Mucosa of gallbladder (tissue), 1 donor: ENCODE results near the gene RPRD1A. TPM values are rescaled to one million over a fixed set of nuclear protein-coding genes. Genes with fewer than 3 reads are reported as not detected.
"Not testable (repeated sequence)": the region's sequence is repeated elsewhere in the genome, so short reads cannot be mapped to it uniquely, and the experiment has no call there.

Experiments used
- DNase-seq: peaks from one replicate; pipeline ENCODE4 v3.0.0-alpha.2; 2020; ENCODE audit warnings: low spot score
- total RNA-seq: library from RNA; stranded (reverse); gene quantifications from one replicate; pipeline ENCODE4 v1.2.1, GENCODE V29; 2021
- donor health status: DM: no; HTN: no; CAD: no.

The RPRD1A gene
- total RNA-seq, 1 donor from 2014 or later, result 51.4 TPM

DNA sequence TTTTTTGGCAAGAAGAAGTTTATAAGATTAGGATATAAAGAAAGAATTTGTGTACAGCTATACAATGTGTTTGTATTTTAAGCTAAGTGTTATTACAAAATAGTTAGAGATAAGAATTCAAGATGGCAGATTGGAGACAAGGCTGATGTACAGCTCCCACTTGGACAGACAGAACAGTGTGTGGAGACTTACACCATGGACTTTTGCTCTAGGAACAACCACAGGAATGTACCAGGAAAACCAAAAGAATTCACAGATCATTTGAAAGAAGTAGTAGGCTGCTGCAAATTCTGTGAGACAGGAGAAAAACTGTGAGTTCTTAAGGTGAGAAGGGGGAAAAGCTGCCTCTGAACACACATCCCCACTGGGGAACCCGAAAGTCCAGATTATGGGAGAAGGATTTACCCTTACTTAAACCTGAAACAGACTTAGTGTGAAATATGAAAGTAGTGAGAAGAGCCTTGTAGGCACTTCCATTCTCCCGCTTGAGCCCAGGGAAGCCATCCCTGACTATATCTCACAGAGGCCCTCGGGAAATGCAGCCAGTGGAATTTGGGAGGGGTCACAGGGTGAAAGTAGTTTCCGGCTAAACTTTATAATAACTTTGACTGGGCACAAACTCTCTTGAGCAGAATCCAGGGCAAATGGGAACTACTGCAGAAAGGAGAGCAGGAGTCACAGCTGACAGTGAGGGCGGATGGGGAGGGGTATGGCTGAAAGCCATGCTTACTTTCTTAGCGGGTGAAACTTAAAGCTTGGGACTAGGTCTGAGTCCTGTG, 11.6 kb upstream of the RPRD1A start:
- no peak for DNase-seq

DNA sequence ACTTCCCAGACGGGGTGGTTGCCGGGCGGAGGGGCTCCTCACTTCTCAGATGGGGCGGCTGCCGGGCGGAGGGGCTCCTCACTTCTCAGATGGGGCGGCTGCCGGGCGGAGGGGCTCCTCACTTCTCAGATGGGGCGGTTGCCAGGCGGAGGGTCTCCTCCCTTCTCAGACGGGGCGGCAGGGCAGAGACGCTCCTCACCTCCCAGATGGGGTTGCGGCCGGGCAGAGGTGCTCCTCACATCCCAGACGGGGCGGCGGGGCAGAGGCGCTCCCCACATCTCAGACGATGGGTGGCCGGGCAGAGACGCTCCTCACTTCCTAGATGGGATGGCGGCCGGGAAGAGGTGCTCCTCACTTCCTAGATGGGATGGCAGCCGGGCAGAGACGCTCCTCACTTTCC, 10.4 kb upstream of the RPRD1A start:
- DNase-seq, result not testable (repeated sequence)

DNA sequence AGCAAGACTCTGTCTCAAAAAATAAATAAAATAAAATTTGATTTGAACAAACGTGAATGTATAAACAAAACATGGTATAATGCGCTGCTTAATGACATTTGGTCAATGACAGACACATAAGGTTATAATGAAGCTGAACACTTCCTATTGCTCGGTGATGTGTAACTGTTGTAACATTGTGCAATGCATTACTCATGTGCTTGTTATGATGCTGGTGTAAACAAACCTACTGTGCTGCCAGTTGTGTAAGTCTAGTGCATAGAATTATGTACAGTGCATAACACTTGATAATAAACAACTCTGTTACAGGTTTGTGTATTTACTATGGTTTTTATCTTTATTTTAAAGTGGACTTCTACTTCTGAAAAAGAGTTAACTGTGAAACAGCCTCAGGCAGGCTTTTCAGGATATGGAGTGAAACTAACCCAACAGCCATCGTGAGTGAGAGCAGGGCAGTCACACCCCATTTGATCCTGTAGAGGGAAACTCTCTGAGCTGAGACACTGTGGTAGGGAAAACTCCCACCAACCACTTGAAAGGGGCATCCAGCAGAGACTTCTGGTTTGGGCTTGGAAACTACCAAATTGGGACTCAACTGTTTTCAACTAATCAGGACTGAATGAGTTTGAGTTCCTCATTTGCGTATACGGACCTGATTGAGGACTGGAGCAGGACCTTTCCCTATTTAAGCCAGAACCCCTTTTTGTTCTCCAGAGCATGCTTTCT, 8.7 kb upstream of the RPRD1A start:
- no peak for DNase-seq

DNA sequence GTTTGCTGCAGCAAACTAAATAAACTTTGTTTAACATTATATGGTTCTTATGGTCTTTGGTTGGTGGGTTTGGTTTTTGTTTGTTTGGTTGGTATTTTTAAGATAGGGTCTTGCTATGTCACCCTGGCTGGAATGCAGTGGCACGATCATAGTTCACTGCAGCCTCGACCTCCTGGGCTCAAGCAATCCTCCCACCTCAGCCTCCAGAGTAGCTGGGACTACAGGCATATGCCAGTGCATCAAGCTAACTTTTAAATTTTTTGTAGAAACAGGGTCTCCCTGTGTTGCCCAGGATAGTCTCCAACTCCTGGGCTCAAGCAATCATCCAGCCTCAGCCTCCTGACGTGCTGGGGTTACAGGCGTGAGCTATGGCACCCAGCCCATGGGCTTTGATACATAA, 7.1 kb upstream of the RPRD1A start:
- no peak for DNase-seq

DNA sequence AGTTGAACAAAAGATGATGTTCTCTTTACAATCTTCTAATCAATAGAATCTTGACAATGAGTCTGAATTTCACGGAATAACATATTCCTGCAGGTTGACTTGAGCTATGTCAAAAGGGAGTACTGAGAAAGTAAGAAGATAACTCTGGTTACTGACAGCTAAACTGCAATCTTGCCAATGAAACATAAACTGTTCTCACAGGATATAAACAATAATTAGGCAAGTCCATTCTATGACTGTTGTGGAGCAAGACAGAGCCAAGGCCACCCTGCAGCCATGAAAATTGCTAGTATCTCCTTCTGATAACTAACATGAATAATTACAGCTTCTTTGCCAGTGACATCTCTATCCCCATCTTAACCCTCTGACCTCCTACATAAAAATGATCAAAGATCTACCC, 6.3 kb upstream of the RPRD1A start:
- DNase-seq, result no peak

DNA sequence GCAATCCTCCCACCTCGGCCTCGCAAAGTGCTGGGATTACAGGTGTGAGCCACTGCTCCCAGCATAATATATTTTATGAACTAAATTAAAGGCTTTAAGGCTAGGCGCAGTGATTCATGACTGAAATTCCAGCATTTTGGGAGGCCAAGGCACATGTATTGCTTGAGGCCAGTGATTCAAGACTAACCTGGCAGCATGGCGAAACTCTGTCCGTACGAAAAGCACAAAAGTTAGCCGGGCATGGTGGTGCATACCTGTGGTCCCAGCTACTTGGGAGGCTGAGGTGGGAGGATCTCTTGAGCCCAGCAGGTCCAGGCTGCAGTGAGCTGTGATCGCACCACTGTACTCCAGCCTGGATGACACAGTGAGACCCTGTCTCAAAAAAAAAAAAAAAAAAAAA, 5.0 kb upstream of the RPRD1A start:
- DNase-seq, result not testable (repeated sequence)

DNA sequence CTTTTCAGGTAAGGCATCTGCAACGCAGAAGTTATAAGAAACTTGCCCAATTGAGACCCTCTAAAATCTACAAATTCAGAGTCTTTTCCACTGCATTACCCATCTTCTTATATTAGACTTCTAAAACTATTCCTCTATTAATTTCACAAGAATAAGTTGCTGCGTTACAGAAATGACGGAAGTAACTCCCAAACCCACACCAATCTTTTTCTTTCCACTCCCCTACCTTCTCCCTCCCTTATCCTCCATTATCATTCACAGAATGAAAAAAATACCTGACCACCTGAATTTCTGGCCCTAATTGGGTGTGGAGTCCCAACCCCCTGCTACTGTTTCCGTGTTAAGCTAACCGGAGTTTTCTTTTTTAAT, 689 bp downstream of the RPRD1A start:
- no peak for DNase-seq

DNA sequence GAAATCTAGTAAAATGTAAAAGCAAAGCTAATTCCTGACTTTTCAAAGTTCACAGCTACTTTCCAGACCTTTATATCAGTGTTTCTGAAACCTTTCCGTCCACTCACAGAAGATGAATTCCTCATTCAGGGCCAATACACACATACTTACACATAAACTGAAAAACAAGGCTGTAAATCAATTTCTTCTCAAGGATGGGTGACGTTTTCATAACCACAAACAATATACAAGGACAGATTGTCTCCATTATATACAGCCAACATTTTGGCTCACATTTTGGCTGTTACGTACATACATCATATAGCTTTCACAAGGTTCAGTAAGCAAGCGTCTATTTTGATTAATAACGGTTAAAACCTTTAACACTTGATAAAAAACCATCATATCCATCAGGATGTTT, 1.4 kb downstream of the RPRD1A start:
- DNase-seq, result no peak

DNA sequence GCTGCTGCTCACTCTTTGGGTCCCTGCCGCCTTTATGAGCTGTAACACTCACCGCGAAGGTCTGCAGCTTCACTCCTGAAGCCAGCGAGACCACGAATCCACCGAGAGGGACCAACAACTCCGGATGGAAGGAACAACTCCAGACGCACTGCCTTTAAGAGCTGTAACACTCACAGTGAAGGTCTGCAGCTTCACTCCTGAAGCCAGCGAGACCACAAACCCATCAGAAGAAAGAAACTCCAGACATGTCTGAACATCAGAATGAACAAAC, 2.6 kb downstream of the RPRD1A start:
- not testable (repeated sequence) for DNase-seq

DNA sequence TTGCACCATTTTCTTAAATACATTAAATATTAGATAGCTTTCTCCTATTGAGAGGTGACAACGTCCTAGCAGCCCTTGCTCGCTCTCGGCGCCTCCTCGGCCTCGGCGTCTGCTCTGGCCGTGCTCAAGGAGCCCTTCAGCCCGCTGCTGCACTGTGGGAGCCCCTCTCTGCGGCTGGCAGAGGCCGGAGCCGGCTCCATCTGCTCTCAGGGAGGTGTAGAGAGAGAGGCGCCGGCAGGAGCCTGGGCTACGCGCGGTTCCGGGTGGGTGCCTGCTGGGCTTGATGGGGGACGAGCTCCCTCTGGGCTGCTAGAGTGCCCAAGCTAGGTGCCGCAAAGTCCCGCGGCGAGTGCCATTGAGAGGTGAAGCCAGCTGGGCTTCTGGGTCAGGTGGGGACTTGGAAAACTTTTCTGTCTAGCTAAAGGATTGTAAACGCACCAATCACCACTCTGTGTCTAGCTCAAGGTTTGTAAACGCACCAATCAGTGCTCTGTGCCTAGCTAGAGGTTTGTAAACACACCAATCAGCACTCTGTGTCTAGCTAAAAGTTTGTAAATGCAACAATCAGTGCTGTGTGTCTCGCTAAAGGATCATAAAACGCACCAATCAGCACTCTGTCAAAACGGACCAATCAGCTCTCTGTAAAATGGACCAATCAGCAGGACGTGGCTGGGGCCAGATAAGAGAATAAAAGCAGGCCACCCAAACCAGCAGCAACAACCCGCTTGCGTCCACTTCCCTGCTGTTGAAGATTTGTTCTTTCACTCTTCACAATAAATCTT, 3.1 kb downstream of the RPRD1A start:
- DNase-seq, result no peak

DNA sequence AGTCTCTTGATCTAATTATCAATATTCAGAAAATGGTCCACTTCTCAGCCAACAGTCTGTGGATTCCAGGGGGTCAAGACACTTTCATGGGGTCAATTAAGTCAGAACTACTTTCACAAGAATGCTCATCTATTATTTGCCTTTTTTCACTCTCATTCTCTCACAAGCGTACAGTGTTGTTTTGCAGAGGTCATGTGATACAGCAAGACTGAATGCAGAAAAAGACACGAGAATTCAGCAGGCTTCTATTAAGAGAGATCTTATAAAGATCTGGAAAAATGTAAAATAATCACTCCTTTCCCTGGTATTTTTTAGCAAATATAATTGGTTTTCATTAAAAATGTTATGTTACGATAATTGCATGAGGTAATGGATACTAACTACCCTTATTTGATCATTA, 8.7 kb downstream of the RPRD1A start:
- no peak for DNase-seq

DNA sequence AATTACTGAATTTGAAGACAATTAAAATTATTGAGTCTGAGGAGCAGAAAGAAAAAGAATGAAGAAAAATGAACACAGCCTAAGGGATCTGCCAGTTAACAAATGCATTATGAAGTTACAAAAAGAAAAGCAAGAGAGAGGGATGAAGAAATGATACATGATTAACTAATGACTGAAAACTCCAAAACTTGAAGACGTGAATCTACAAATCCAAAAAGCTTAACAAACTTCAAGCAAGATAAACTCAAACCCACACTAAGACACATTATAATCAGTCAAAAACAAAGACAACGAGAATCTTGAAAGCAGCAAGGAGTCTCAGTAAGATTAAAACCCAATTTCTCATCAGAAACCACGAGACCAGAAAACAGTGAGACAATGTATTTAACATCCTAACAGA, 15.6 kb downstream of the RPRD1A start:
- no peak for DNase-seq

DNA sequence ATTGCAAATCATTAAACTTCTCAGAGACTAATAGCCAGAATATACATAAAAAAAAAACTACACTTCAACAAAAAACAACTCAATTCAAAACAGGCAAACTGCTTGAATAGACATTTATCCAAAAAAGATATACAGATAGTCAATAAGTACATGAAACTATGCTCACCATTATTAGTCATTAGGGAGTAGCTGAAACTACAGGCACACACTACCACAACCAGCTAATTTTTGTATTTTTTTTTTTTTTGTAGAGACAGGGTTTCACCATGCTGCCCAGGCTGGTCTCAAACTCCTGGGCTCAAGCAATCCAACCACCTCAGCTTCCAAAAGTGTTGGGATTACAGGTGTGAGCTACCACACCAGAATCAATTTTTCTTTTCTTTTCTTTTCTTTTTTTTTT, 16.9 kb downstream of the RPRD1A start:
- no peak for DNase-seq

DNA sequence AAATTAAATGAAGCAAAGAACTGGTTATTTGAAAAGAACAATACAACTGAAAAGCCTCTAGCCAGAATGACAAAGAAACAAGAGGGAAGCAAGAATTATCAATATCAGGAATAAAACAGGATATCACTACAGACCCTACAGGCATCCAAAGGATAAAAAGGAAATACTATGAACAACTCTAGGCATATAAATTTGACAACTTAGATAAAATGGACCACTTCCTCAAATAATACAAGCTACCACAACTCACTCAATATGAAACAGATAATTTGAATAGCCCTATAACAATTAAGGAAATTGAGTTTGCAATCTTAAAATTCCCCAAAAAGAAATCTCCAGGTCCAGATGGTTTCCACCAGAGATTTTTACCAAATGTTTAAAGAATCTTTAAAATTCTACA, 19.8 kb downstream of the RPRD1A start:
- no peak for DNase-seq

DNA sequence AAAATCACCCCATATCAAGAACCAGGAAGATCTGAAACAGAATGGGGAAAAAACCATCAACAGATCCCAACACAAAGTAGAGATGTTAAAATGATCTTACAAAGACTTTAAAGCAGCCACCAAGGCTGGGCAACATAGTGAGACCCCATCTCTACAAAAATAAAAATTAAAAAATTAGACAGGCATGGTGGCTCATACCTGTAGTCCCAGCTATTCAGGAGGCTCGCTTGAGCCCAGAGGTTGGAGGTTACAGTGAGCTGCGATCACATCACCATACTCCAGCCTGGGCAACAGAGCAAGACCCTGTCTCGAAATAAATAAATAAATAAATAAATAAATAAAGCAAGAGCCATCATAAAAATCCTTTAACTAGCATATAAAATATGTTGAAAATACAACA, 20.5 kb downstream of the RPRD1A start:
- no peak for DNase-seq

DNA sequence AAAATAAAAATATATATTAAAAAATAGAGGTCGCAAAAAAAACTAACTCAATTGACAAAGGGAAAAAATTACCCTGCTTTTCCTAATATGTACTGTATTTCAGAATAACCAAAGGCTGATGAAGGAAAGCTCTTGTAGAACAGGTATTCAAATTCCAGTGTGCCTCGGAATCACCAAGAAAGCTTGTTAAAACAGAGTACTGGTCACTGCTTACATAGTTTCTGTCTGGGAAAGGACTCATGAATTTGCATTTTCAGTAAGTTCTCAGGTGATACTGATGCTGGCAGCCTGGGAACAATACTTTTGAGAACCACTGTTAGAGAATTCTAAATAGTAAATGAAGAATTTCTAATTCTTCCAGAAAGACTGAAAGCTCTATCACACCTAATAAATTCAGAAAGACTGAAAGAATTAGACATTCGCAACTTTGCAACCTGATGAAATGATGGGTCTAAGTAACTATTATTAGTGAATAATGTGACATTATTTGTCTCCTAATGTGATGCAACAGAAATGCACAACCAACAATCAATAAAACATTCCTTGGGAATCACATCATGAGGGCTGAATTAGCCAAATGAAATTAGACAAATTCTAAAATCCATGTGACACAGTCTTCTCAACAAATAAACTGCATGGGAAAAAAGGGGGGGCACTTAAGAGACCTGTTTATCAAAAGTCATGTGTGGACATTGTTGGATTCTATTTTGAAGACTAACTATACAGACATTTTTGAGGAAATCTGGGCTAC, 21.9 kb downstream of the RPRD1A start:
- DNase-seq, result no peak

DNA sequence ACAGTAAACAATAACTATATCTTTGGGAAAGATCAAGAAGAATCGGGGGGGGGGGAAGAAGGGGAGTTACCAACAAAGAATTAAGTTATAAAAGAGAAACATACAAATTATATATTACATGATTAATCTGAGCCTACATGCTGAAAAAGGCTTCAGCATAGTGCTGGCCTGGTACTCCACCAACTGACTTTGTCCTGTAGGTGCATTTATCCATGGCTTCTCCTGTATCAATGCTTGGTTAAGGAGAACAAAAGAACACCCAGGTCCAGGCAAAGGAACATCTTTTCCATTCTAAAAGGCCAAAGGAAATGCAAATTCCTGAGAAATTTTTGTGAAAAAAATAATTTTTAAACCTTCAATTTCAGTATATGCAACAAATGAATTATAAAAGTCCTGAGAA, 24.2 kb downstream of the RPRD1A start:
- DNase-seq, result no peak

DNA sequence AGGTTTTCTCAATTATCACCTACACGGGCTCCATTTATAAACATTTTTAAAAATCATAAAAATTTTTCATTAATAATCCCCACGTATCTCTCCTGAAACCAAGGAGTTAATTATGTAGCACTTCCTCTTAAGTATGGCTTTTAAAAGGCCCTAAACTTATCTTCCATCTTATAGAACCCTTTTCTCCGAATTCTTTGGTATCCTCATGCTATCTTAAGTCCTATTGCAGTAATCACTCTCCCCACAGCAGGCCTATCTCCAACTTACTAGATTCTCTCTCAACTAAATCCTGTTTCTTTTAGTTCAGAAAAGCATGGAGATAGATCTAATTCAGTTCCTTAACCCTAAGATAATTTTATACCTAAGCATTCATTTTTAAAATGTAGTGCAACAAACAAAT, 26.2 kb downstream of the RPRD1A start:
- no peak for DNase-seq

DNA sequence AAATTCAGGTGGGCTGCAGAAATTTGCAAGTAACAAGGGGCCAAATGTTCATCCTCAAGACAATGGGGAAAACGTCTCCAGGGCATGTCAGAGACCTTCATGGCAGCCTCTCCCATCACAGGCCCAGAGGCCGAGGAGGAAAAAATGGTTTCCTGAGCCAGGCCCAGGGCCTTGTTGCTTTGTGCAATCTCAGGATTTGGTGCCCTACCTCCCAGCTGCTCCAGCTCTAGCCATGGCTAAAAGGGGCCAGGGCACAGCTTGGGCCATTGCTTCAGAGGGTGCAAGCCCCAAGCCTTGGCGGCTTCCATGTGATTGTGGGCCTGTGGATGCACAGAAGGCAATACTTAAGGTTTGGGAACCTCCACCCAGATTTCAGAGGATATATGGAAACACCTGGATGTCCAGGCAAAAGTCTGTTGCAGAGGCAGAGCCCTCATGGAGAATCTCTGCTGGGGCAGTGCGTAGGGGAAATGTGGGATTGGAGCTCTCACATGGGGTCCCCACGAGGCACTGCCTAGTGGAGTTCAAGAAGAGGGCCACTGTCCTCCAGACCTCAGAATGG, 29.2 kb downstream of the RPRD1A start:
- no peak for DNase-seq

DNA sequence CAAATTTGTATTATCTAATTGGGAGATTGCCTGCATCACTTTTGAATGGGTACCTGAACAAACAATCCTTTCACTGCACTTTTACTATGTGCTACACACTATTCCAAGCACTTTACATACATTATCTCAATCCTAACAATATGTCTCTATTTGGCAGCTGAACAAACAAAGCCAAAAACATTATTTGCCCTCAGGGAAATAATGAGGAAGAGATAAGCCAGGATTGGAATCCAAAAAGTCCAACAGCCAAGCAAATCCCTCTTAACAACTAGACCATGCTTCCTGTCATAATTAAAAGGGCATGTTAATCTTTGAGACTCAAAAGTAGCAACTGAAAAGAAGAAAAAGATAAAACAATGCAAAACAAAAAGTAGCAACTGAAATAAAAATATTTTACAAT, 32.1 kb downstream of the RPRD1A start:
- no peak for DNase-seq

DNA sequence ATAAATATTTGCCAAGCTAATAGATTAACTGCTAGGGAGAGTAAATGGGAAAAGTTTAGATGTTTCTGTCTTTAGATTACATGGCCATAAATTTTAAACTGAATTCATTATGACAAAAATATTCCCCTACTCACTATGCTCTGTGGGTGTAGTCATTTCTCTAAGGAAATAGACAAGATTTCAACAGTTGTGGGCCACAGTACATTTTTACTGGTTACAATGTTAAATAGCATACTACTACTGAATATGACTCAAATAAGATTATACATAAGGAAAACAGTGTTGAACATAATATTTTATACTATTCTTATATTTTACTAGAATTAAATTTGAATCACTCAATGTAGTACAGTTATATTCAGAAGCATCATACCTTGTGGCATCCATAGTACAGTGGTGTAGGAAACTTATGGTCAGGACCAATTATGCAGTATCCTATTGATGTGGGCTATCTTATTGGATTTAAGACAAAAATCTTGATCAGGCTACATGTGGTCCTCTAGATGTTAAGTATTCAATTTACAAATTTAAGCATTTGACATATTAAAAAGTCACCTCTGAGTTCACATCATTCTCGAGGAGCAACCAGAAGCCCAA, 33.0 kb downstream of the RPRD1A start:
- DNase-seq, result no peak

DNA sequence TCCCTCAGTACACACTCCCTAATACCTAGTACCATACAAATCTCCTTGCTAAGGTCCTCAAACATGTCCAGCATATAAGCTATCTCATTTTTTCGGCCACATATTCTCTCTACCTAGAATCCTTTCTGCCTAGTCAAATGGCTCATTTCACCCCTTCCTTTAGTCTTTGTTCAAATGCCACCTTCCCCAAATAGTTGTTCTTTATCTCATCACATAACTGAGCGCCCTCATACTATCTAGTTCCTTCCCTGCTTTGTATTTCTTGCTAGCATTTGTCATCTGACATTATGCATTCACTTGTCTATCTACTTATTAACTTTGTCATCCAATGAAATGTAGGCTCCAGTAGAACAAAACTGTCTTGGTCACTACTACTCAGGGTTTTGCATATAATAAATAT, 35.5 kb downstream of the RPRD1A start:
- DNase-seq, result no peak
